ENCODE results near the gene KCND2.

KCND2 gene

GRCh38 chr7:120272701-120273475 lies at the start of gene KCND2:
Gene KCND2, plus strand, starts transcription at chr7:120273175.
- no peaks in the 10 kb centered on the region for H3F3A ChIP-seq (ENCODE audit: insufficient read depth, low read length)
- no peaks in the 10 kb centered on the region for H3K36me3 ChIP-seq (ENCODE audit: insufficient read depth, low read length)
- H3K9ac ChIP-seq (ENCODE audit: low read length): no peak within 1 kb of the TSS
- no peak within 1 kb of the TSS for H2AFZ ChIP-seq (ENCODE audit: low read length)
- no peak within 1 kb of the TSS for H3K4me3 ChIP-seq (ENCODE audit: low read depth, low read length, poor library complexity, severe bottlenecking)
- no peaks in the 10 kb centered on the region for H3K4me1 ChIP-seq (ENCODE audit: insufficient read depth, low read length, severe bottlenecking)
- H3K79me2 ChIP-seq (ENCODE audit: insufficient read depth, low read length): no peaks in the 10 kb centered on the region
- no peaks in the 10 kb centered on the region for H3K9me2 ChIP-seq (ENCODE audit: low read depth, low read length)
- H3K27ac ChIP-seq (ENCODE audit: low read depth, low read length, poor library complexity, severe bottlenecking): no peak within 1 kb of the TSS
- no peaks in the 10 kb centered on the region for H3K27me3 ChIP-seq (ENCODE audit: insufficient read depth, low read length)
- H4K20me1 ChIP-seq (ENCODE audit: insufficient read depth, low read length): no peaks in the 10 kb centered on the region
- no peaks in the 10 kb centered on the region for H3K9me3 ChIP-seq (ENCODE audit: low read length)
- TF ChIP-seq EZH2 (IDR thresholded peaks at IDR 0.05; ENCODE audit: borderline replicate concordance, low read length) (no peak), CTCF (IDR thresholded peaks at IDR 0.05; ENCODE audit: low read length) (no peak)
- H3K4me2 ChIP-seq (ENCODE audit: low read length): no peak within 1 kb of the TSS

GRCh38 chr7:120226188-120226587 lies 46.8 kb upstream of the KCND2 start:
- Histone ChIP-seq H3K79me2 (ENCODE audit: insufficient read depth, low read length) (no peaks in the 10 kb centered on the region), H3K9ac (ENCODE audit: low read length) (no peak overlapping the region), H3F3A (ENCODE audit: insufficient read depth, low read length) (no peaks in the 10 kb centered on the region), H3K9me2 (ENCODE audit: low read depth, low read length) (no peaks in the 10 kb centered on the region), H3K27me3 (ENCODE audit: insufficient read depth, low read length) (no peaks in the 10 kb centered on the region), H3K36me3 (ENCODE audit: insufficient read depth, low read length) (no peaks in the 10 kb centered on the region), H3K27ac (ENCODE audit: low read depth, low read length, poor library complexity, severe bottlenecking) (no peak overlapping the region), H3K4me1 (ENCODE audit: insufficient read depth, low read length, severe bottlenecking) (no peaks in the 10 kb centered on the region), H3K9me3 (ENCODE audit: low read length) (no peaks in the 10 kb centered on the region), H3K4me3 (ENCODE audit: low read depth, low read length, poor library complexity, severe bottlenecking) (no peak overlapping the region), H3K4me2 (ENCODE audit: low read length) (no peak overlapping the region), H4K20me1 (ENCODE audit: insufficient read depth, low read length) (no peaks in the 10 kb centered on the region), H2AFZ (ENCODE audit: low read length) (no peak overlapping the region)
- TF ChIP-seq EZH2 (IDR thresholded peaks at IDR 0.05; ENCODE audit: borderline replicate concordance, low read length): no peak
- no peak for TF ChIP-seq CTCF (IDR thresholded peaks at IDR 0.05; ENCODE audit: low read length)

GRCh38 chr7:120227255-120227654 lies 45.7 kb upstream of the KCND2 start:
- H3K9me3 ChIP-seq (ENCODE audit: low read length): no peaks in the 10 kb centered on the region
- no peaks in the 10 kb centered on the region for H3F3A ChIP-seq (ENCODE audit: insufficient read depth, low read length)
- TF ChIP-seq EZH2 (IDR thresholded peaks at IDR 0.05; ENCODE audit: borderline replicate concordance, low read length) (no peak), CTCF (IDR thresholded peaks at IDR 0.05; ENCODE audit: low read length) (no peak)
- no peaks in the 10 kb centered on the region for H3K36me3 ChIP-seq (ENCODE audit: insufficient read depth, low read length)
- H3K79me2 ChIP-seq (ENCODE audit: insufficient read depth, low read length): no peaks in the 10 kb centered on the region
- no peak overlapping the region for H3K9ac ChIP-seq (ENCODE audit: low read length)
- no peaks in the 10 kb centered on the region for H4K20me1 ChIP-seq (ENCODE audit: insufficient read depth, low read length)
- H3K4me3 ChIP-seq (ENCODE audit: low read depth, low read length, poor library complexity, severe bottlenecking): no peak overlapping the region
- no peak overlapping the region for H2AFZ ChIP-seq (ENCODE audit: low read length)
- no peak overlapping the region for H3K27ac ChIP-seq (ENCODE audit: low read depth, low read length, poor library complexity, severe bottlenecking)
- no peaks in the 10 kb centered on the region for H3K27me3 ChIP-seq (ENCODE audit: insufficient read depth, low read length)
- no peaks in the 10 kb centered on the region for H3K4me1 ChIP-seq (ENCODE audit: insufficient read depth, low read length, severe bottlenecking)
- no peaks in the 10 kb centered on the region for H3K9me2 ChIP-seq (ENCODE audit: low read depth, low read length)
- no peak overlapping the region for H3K4me2 ChIP-seq (ENCODE audit: low read length)
